ENCODE measurements around the gene SSMEM1. TPM values are rescaled to one million over a fixed set of nuclear protein-coding genes. Genes with fewer than 3 reads are reported as not detected.

SSMEM1 gene
- total RNA-seq, 1 experiment from 2014 or later = not detected

GRCh38 chr7:130216025-130216424, 8.4 kb downstream of the SSMEM1 start:
- H4K8ac ChIP-seq (replicated peaks; ENCODE audit: insufficient read length, low read depth, low read length) = no peak overlapping the region
- no peak overlapping the region for H2BK20ac ChIP-seq (ENCODE audit: low read depth, low read length, poor library complexity, severe bottlenecking)
- no peak overlapping the region for H3K4me2 ChIP-seq (ENCODE audit: insufficient read depth, insufficient read length, low read length)
- Mint-ChIP-seq H3K4me3 (no peak overlapping the region), H3K36me3 (ENCODE audit: insufficient read depth in 1 of 3, low read depth in 3 of 3) (no peaks in the 10 kb centered on the region; a peak in 1 of 7 replicates), H3K27me3 (ENCODE audit: low read depth) (peaks cover 2% of the 10 kb centered on the region; the same call in 1 of the 2 replicates), H3K9me3 (no peaks in the 10 kb centered on the region), H3K27ac (no peak overlapping the region), H3K4me1 (peaks cover 3 to 4% of the 10 kb centered on the region in 2 experiments; a peak in 2 of 4 replicates)
- H2BK15ac ChIP-seq (ENCODE audit: low read depth, low read length) = no peak overlapping the region
- no peak overlapping the region for H2BK12ac ChIP-seq (ENCODE audit: insufficient read length, low read depth, low read length)
- H4K91ac ChIP-seq (ENCODE audit: insufficient read length, low read depth, low read length) = no peak overlapping the region
- no peak overlapping the region for H2BK5ac ChIP-seq (ENCODE audit: insufficient read length, low read length)
- H3T11ph ChIP-seq (ENCODE audit: low read length) = no peak overlapping the region
- no peak overlapping the region for H3K14ac ChIP-seq (ENCODE audit: insufficient read depth, low read length)
- H3K27me3 ChIP-seq (ENCODE audit: insufficient read depth, low read length) = no peaks in the 10 kb centered on the region
- no peak for DNase-seq
- H3K4me1 ChIP-seq (ENCODE audit: insufficient read depth, low read length) = no peaks in the 10 kb centered on the region
- H2AFZ ChIP-seq (ENCODE audit: low read length) = no peak overlapping the region
- no peaks in the 10 kb centered on the region for H3K9me3 ChIP-seq (ENCODE audit: control insufficient read depth, low read depth, low read length)
- WGBS (ENCODE audit: extremely low coverage, insufficient read length, low lambda C conversion rate) = no CpG with 5 or more reads among the region's 9 CpGs
- no peak overlapping the region for H3K27ac ChIP-seq (ENCODE audit: insufficient read length, low read depth, low read length)
- H4K5ac ChIP-seq (ENCODE audit: insufficient read length, low read depth, low read length) = no peak overlapping the region
- no peak overlapping the region for H3K18ac ChIP-seq (ENCODE audit: insufficient read length, low read depth, low read length)
- no peak overlapping the region for H2BK120ac ChIP-seq (ENCODE audit: low read depth, low read length, poor library complexity, severe bottlenecking)
- H3K56ac ChIP-seq (ENCODE audit: insufficient read length, low read depth, low read length) = no peak overlapping the region
- H3K4ac ChIP-seq (ENCODE audit: low read depth, low read length) = no peak overlapping the region
- H3K79me1 ChIP-seq (ENCODE audit: insufficient read depth, low read depth, low read length, poor library complexity, severe bottlenecking) = no peaks in the 10 kb centered on the region
- no peaks in the 10 kb centered on the region for H3K79me2 ChIP-seq (ENCODE audit: insufficient read depth, low read length)
- no peaks in the 10 kb centered on the region for H3K23me2 ChIP-seq (ENCODE audit: insufficient read length, low read depth, low read length, poor library complexity, severe bottlenecking)
- H2AK5ac ChIP-seq (ENCODE audit: insufficient read length, low read length) = no peak overlapping the region
- TF ChIP-seq CTCF (conservative IDR thresholded peaks at IDR 0.05) = no peak
- no peaks in the 10 kb centered on the region for H4K20me1 ChIP-seq (ENCODE audit: control insufficient read depth, insufficient read depth, insufficient read length)
- H3K9ac ChIP-seq (ENCODE audit: extremely low read depth, insufficient read length, low read length) = no peak overlapping the region
- H3K23ac ChIP-seq (ENCODE audit: insufficient read length, low read depth, low read length) = no peak overlapping the region
